VCaP (cell line): ENCODE measurements around the gene CCL23.

Source experiments
- H3K27ac ChIP-seq: fragments of 450-650 bp; 2 replicates; pipeline ENCODE4 v1.5.1; 2017
- TF ChIP-seq, protein P1 (sequence below): fragments of 450-650 bp; conservative IDR thresholded peaks from 2 replicates; pipeline ENCODE4 v1.5.1; 2017; ENCODE audit warnings: mild to moderate bottlenecking, moderate library complexity

CCL23 gene

DNA sequence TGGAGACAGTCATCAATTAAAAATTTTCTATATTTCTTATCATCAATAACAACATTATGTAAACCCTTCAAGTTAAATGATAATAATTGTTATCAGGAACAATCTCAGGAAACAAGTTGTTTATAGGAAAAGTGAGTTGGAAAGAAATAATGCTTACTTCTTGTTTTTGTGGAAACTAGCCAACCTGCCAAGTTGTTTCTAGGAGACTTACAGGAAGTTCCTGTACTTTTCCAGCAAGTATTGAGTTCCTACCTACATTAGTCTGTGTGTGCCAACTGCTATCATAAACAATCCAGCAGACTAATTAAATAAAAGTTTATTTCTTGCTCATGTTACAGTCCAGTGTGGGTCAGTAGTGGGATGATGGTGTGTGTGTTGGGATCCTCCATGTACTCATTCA is 29.6 kb downstream of the CCL23 start:
- TF ChIP-seq, protein P1, sequence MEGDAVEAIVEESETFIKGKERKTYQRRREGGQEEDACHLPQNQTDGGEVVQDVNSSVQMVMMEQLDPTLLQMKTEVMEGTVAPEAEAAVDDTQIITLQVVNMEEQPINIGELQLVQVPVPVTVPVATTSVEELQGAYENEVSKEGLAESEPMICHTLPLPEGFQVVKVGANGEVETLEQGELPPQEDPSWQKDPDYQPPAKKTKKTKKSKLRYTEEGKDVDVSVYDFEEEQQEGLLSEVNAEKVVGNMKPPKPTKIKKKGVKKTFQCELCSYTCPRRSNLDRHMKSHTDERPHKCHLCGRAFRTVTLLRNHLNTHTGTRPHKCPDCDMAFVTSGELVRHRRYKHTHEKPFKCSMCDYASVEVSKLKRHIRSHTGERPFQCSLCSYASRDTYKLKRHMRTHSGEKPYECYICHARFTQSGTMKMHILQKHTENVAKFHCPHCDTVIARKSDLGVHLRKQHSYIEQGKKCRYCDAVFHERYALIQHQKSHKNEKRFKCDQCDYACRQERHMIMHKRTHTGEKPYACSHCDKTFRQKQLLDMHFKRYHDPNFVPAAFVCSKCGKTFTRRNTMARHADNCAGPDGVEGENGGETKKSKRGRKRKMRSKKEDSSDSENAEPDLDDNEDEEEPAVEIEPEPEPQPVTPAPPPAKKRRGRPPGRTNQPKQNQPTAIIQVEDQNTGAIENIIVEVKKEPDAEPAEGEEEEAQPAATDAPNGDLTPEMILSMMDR: no peak
- peak overlapping the region; percentile 45 for H3K27ac ChIP-seq

DNA sequence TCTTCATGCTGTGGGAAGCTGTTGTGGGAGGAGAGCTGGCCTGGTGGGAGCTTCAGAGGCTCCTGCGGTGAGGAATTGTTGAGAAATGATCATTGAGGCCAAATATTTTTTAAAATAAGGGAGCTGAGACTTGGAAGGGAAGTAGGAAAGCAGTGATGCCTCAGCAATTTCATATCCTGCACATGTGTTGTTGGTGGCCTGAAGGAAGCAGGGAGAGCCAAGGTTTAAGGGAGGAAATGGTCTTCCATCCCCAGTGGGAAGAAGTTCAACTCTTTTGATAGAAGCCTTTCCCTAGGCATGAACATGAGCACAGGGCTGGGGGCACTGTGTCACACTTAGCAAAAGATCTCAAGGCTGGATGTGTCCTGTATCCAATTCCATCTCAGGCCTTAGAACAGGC is 31.1 kb downstream of the CCL23 start, which contains the start of gene CCL14:
TSS of gene CCL14 (minus strand) at position 87 of the 400 bp plus-strand sequence. CDS start at position 7, 80 bp downstream.
- TF ChIP-seq, protein P1: no peak

DNA sequence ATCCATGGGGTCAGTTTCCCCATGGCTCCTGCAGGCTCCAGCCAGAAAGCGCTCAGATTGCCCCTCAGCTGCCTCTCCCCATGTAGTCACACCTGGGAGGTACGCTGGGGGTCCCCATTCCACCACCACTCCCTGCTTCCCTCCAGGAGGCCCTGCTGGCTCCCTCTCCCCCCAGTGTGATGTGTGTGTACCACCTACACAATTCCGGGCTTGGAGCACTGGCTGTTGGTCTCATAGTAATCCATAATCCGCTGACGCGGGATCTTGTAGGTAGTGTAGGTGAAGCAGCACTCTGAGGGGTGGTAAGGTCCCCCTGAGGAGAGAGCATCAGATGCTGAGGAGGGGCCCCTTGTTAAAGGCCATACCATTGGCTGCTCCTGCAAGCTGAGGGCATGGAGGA is 33.6 kb downstream of the CCL23 start:
- no peak overlapping the region for H3K27ac ChIP-seq
- TF ChIP-seq, protein P1: no peak

More for the DNA sequence above, 31.1 kb downstream of the CCL23 start, which contains the start of gene CCL14:
- H3K27ac ChIP-seq: peak within 1 kb of the TSS; percentile 45

DNA sequence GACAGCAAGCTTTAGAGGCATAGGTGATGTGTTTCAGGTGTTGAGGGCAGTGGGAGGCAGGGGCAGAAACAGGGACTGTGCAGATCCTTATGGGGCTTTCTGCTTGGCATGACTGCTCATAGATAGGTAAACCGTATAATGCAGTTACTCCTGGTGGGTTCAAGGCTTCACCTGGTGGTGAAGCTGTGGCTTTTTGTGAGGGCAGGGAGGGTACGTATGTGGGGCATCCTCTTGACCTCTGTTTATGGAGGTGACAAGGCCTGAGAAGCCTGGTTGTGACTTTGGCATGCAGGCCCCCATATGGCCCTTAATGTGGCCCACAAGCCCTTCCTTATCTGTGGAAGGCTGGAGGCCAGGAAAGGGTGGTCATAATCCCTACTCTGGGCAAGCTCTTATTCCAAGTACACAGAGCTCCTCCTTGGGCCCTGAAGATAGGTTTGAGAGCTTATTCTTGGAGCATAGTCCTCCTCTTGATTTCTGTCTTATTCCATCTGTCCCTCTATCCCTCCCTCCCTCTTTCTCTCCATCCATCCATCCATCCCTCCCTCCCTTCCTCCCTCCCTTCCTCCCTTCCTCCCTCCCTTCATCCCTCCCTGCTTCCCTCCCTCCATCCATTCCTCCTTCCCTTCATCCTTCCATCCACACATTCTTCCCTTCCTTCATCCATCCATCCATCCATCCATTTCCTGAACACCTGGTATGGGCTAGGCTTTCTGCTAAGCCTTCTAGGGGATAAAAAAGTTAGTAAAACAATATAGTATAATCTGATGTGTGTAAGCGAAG is 35.2 kb downstream of the CCL23 start:
- TF ChIP-seq, protein P1: no peak
- H3K27ac ChIP-seq: no peak overlapping the region

DNA sequence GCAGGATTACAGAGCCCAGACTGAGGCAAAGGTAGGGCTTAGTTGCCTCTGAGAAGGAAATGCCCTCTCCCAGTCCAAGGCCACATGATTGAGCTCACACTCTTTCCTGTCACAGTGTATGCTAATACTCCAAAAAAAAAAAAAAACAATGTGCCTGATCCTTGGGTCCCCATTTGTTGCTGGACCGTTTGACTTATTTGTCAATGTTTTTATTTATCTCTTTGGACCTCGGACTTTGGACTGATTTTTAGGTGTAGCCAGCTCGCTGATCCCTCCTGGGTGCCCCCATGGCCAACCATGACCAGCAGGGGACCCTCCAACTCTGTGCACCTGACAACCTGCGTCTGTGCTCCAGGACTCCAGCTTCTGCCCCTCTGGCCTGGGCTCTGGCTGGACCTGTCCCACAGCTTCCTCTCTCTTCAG is 35.9 kb downstream of the CCL23 start:
- TF ChIP-seq, protein P1: no peak; the same call in 1 of the 2 replicates
- H3K27ac ChIP-seq: no peak overlapping the region

DNA sequence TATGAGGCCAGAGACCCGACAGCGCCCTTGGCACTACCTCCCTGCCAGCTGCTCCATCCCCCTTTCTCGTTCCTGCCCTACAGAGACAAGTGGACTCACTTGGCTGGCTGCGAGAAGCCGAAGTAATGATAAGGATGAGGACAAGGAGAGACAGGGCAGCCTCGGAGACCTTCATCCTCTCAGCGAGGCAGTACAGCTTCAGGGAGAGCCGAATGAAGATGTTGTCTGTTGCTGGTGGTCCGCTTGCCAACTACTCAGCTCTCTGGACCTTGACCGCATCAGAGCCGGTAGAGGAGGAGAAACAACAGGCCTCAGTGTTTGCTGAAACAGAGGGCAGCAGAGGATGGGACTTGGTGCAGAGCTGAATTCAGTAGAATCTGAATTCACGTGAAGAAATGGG is 36.5 kb downstream of the CCL23 start, which contains the start of gene CCL16:
TSS of gene CCL16 (minus strand) at position 252 of the 400 bp plus-strand sequence. CDS start at position 175, 77 bp downstream.
- H3K27ac ChIP-seq: no peak within 1 kb of the TSS
- TF ChIP-seq, protein P1: no peak

DNA sequence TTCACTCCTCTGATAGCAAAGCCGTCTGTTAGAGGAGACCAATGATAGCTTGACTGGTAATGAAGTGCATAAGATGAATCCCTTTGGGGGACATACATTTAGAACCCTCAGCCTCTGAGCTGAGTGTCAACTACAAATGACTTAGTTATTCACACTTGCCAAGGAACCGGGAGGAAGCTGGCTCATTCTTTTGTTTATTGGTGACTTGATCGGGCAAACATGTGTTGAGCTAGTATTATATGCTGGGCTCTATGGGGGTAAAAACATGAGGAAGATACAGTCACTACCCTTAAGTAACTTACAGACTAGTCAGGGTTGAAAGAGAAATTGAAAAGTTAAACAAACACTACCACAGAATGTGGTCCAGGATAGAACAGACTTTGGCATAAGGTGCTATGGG is 39.4 kb downstream of the CCL23 start:
- TF ChIP-seq, protein P1: no peak

More for the DNA sequence above, 39.4 kb downstream of the CCL23 start:
- no peak overlapping the region for H3K27ac ChIP-seq
